ELR (cell line): ENCODE data around the gene RUBCN.
"Not testable (repeated sequence)": the region's sequence is repeated elsewhere in the genome, so short reads cannot be mapped to it uniquely, and the experiment has no call there.

ENCODE experiments used
- DNase-seq: peaks from one replicate; pipeline ENCODE4 v3.0.0-alpha.2; 2015; ENCODE audit warnings: low read depth

Gene RUBCN

DNA sequence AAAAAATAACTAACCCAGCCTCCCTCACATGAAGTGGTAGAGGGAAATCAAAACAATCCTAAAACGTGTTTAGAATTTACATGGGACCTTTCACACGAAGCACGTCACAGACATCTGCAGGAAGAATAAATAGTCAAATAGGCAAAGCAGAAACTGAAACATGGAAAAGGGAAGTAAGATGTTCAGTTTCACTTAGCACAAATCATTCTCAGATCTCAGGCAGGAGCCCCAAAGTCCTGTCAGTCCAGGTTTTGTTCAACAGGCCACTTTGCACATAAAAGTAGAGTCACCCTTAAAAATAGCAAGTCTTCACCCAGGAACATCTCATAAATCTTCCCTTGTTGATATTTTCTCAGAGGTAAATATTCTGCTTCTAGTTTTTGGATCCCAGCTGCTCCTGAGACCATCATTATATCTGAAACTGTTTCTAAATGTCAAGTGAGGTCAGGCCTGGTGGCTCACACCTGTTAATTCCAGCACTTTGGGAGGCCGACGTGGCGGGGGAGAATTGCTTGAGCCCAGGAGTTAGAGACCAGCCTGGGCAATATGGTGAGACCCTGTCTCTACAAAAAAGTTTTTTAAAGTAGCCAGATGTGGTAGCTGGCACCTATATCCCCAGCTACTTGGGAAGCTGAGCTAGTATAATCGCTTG, 1.9 kb downstream of the RUBCN start:
- DNase-seq, result no peak

DNA sequence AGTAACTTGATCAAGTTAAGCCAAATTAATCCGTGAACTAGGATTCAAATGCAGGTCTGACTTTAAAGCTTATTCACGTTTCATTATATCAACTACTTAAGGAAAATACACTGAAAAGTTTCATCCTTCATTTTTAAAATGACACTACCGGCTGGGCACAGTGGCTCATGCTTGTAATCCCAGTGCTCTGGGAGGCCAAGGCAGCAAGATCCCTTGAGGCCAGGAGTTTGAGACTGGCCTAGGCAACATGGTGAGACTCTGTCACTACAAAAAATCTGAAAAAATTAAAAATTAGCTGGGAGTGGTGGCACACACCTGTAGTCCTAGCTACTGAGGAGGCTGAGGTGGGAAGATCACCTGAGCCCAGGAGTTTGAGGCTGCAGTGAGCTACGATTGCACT, 3.7 kb downstream of the RUBCN start:
- DNase-seq, result no peak

DNA sequence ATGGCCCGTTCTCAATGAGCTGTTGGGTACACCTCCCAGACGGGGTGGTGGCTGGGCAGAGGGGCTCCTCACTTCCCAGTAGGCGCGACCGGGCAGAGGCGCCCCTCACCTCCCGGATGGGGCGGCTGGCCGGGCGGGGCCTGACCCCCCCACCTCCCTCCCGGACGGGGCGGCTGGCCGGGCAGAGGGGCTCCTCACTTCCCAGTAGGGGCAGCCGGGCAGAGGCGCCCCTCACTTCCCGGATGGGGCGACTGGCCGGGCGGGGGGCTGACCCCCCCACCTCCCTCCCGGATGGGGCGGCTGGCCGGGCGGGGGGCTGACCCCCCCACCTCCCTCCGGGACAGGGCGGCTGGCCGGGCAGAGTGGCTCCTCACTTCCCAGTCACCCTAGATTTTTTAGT, 5.2 kb downstream of the RUBCN start:
- not testable (repeated sequence) for DNase-seq

DNA sequence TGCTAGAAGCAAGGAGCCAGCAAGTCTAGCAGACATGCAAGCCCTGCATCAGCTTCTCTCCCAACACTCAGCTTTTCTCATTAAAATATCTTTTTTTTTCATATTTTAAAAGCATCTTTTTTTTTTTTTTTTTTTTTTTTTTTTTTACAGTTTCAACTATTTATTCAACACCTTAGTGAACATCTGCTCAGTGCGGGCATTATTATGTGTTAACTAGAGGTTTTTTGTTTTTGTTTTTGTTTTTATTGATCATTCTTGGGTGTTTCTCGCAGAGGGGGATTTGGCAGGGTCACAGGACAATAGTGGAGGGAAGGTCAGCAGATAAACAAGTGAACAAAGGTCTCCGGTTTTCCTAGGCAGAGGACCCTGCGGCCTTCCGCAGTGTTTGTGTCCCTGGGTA, 5.9 kb downstream of the RUBCN start:
- DNase-seq, result not testable (repeated sequence)

DNA sequence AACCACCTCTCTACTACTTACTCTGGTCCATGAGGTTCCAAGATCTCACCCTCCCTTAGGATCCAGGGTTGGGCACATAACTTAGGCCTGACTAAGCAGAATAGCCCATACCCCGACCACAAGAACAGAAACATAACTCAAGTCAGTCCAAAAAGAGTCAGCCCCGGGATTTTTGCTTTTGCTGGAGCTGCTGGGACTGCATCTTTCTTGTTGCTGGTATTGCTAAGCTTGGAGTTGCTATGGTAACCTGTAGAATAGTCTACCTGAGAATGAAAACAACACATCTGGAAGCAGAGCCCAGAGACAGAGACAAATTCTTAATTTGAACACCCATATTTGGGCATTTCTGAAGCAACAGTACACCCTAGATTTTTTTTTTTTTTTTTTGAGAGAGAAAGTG, 6.5 kb downstream of the RUBCN start:
- peak; percentile 88 for DNase-seq

DNA sequence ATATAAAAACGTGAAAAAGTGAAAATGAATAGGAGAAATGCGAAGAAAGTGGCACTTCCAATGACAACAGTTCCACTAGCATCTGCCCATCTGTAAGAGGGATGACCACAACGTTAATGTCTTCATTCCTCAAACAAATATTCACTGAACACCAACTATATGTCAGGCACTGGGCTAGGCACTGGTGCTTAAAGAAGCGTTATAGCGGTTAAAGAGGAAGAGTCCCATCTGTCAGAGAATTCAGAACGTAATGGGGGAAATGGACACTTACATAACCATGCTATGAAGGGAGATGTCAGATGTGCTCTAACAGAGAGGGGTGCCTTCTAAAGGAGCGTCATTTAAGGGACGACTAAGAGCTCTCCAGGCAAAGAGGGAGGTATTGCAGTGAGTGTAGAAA, 8.2 kb downstream of the RUBCN start:
- no peak for DNase-seq

DNA sequence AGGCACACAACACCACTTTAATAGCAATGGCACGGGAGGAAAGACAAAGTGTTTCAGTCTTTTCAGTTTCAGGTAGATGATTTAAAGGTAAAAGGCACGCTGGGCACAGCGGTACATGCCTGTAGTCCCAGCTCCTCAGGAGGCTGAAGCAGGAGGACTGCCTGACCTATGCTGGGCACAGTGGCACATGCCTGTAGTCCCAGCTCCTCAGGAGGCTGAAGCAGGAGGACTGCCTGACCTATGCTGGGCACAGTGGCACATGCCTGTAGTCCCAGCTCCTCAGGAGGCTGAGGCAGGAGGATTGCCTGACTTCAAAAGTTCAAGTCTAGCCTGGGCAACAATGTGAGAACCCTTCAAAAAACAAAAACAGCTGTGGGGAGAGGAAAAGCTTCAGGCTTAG, 8.8 kb downstream of the RUBCN start:
- not testable (repeated sequence) for DNase-seq

DNA sequence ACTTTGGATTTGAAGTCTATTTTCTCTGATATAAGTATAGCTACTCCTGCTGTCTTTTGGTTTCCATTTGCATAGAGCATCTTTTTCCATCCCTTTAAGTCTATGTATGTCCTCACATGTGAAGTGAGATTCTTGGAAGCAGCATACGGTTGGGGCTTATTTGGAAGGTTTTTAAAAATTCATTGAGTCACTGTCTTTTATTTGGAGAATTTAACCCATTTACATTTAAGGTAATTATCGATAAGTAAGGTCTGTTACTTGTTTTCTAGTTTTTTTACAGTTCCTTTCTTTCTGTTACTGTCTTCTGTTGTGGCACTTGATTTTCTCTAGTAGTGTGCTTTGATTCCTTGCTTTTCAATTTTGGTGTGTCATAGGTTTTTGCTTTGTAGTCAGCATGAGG, 14.0 kb downstream of the RUBCN start:
- DNase-seq, result no peak

DNA sequence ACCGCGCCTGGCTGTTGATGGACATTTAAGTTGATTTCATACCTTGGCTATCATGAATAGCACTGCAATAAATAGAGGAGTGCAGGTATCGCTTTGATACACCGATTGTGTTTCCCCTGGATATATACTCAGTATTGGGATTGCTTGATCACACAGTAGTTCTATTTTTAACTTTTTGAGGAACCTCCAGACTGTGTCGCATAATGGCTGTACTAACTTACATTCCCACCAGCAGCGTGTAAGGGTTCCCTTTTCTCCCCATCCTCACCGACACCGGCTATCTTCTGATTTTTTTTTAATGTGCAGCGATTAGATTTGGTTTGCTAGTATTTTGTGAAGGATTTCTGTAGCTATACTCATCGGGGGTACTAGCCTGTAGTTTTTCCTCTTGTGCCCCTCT, 16.0 kb downstream of the RUBCN start:
- DNase-seq, result no peak

DNA sequence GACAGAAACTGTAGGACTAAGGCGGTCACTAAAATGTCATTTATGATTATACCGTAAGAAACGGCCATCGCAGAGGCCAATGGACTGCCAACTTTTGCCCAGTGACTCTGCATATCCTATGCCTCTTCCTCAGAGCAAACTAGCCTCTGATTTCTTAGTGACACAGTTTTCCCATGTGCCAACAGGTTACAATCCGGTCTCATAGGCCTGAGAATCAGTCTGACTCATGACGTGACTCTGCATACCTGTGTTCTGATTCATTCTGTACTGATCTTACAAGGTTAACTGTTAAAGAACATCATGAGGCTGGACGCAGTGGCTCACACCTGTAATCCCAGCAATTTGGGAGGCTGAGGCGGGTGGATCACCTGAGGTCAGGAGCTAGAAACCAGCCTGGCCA, 17.8 kb downstream of the RUBCN start:
- DNase-seq, result peak; percentile 97

DNA sequence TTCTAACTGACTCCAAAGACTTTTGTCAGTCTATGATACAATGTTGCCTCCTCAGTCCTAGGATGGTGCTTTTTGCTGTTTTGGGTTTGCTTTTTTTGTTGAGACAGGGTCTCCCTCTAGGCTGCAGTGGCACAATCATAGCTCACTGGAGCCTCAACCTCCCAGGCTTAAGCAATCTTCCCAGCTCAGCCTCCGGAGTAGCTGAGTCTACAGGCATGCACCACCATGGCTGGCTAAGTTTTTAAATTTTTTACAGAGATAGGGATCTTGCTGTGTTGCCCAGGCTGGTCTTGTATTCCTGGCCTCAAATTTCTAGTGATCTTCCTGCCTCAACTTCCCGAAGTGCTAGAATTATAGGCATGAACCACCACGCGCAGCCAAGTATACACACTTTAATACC, 22.5 kb downstream of the RUBCN start:
- DNase-seq, result no peak

DNA sequence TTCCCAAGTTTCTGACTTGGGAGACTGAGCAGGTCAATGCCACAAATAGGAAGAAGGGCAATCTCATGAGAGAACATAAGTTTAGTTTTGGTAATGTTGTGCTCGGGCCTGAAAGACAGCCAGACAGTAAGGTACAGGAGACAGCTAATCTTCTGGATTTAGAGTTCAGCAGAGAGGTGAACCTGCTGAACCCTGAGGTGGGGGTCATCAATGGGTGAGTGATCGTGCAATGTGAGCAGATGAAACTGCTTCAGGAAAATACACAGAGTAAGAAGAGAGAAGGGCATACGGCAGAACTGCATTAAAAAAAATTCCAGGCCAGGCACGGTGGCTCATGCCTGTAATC, 23.3 kb downstream of the RUBCN start:
- DNase-seq, result no peak

DNA sequence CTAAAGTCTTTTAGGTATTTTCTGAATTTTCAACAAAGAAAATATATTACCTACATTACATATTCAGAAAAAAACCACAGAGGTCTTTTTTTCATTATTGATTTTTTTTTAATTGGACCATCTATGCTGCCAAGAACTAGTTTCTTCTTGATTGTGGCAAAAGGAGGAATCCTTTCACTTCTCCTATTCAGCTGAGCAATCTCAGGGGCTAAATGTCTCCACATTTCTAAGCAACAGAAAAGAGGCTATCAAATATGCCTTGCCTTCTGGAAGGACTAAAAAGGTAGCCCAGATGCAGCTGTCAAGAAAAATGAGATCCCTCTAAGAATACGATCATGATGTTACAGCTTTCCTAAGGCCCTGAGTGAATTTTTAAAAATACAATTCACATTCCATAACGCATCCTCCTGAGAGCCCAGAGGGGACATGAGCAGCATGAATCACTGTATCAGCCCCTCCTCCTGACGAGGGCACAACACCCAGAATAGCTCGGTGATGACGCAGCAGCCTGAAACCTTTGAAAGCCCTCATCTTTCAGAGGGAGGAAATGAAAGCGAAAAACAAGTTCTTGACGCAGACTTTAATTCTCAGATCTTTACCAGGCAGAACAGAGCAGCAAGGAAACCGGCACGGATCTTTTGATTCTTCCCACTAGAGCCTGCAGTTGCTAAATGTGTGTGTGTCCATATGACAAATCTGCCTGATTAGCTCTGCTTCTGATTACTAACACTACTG, 24.6 kb downstream of the RUBCN start:
- peak; percentile 99 for DNase-seq

DNA sequence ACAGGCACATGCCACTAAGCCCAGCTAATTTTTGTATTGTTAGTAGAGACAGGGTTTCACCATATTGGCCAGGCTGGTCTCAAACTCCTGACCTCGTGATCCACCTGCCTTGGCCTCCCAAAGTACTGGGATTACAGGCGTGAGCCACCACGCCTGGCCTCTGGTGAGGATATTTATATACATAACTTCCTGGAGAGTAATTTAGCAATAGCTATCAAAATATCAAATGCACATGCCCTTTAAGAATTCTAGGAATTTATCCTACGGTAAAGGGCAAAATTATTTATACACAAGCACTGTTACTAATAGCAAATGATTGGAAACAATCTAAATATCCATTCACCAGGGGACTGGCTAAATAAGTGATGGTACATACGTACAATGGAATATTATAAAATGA, 25.7 kb downstream of the RUBCN start:
- peak; percentile 74 for DNase-seq

DNA sequence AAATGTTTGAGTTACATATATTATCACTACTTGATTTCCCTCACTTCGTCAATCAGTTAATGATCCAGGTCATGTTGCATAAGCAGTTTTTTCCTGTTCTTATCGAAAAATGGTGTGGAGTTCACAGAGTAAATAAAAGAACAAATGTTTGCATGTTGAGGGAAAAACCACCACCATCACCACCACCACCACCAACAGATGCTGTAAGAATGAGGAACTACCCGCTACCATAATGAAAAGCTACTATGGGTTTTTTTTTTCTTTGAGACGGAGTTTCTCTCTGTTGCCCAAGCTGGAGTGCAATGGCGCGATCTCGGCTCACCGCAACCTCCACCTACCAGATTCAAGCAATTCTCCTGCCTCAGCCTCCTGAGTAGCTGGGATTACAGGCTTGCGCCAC, 27.6 kb downstream of the RUBCN start:
- DNase-seq, result no peak

DNA sequence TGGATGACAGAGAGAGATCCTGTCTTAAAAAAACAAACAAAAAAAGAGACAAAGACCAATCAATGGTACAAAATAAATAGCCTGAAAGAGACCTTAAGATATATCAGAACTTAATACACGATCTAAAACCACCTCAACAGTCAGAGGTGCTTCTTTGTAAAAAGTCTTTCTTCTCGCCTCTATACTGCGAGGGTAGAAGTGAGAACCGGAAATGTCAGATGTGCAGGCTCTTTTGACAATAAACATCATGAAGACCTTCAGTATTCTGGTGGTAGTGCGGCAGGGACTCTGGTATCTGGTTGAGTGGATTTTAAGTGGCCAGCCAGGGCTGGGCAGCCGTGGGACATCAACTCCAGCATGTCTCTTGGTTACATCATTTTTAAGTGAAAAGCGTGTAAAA, 30.0 kb downstream of the RUBCN start:
- DNase-seq, result no peak

DNA sequence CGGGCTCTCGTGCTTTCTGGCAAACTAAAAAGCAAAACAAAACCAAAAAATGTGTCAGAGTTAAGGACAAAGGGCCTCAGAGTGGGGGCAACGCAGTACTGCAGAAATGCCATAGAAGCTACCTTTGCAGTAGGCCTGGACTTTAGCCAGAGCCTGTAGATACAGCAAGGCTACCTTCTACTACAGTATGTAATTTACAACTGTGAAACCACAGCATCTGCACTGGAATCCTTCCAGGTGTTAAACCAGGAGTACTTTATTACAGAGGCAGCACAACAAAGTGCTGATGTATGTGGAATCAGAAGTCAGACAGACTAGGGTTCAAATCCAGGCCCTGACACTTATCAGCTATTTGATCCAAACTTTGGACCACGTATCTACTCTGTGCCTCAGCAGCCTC, 34.9 kb downstream of the RUBCN start:
- DNase-seq, result no peak

DNA sequence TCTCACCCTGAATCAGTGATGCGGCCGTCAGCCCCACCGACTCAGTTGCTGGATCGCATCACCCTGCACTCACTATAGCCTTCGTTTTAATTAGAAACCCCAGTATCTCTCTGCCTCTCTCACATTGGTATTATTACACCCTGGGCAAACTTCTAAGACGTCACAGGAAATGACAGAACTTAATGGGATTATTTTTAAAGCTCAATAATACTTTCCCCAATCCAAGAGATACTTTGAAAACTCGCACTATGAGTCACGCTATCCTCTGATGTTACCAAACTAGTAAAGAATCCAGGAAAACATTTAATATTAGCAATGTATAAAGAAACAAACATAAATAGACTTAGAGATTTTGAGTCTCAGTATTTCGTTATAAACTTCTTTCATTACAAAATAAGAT, 36.6 kb downstream of the RUBCN start:
- peak; percentile 55 for DNase-seq

DNA sequence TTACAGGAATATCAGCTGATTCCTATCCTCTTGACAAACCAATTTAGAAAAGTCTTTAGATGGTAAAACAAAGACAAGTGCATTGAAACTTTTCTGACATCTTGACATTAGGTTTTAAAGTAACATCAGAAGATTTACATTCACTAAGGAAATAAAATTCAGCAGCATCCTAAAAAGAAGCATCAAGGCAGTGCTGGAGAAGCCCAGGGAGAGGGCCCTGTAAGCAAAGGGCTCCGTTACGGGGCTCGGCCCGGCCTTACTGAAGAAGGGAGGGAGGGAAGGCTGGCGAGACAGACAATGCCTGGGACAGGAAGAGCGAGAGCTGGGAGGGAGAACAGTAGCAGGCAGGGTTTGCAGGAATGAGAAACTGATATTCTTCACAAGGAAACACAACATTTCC, 39.3 kb downstream of the RUBCN start:
- no peak for DNase-seq

DNA sequence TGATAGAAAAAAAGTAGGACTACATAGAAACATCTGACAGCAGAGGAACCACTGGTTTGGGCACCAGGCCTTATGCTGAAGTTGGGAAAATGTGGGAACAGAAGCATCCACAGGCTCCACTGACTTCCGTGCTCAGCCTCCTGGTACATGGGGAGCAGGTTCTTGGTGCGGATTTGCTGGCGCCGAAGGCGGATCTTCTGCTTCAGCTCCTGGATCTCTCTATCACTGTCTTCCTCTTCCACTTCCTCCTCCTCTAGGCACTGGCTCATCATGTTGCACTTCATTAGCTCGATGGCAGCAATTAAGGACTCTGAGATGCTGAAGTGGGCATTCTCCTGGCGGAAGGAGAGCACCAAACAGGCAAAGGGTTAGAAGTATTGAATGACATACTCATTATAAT, 42.5 kb downstream of the RUBCN start:
- DNase-seq, result no peak

DNA sequence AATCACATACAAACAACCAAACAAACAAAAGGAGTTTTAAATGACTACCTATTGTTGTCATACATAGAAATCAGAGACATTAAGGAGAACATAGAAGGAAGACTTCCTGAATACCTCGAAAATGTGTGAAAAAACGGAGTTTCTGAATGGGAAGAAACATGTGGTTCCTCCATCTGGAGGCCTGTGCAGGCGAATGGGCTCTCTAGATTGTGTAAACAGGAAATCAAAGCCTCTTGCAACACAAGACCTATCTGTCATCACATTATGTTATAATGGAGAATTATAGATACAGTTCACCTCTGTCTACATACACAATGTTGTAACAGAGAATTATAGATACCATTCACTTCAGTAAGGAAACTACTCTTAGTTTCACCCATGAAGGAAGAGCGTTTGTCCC, 44.1 kb downstream of the RUBCN start:
- peak; percentile 27 for DNase-seq

DNA sequence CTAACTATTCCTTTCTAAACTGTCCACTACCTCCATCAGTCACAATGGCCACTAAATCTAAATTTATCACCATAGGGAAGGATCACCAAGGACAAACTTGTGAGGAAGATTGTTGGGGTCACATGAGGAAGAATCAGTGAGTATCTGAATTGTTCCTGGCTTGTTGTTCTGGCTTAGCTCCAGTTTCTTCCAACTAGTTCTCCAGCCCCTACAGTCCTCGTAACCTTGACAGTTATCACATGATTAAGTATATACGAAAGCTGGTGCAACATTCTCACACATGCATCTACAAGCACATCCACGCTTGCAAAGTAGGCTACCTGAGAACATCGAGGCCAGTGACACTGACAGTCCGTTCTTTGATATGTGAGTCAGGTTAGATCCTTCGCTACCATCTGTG, 46.0 kb downstream of the RUBCN start:
- no peak for DNase-seq

DNA sequence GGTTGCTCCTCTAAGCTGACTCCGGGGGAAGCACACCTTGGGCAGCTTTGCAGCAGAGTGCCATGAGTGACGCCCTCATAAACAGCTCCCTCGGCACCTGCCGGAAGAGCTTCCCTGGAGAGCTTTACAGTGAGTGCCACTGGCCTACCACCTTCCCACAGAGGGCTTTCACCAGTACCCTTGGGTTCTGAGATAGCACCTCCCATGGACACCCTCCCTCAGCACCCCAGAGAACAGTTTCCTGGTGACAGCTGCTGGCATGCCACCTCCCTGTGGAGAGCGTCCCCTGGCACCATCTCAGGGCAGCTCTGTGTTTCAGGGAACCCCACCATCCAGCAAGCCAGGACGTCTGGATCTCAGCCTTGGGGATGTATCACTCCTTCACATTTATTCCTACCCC, 49.1 kb downstream of the RUBCN start:
- no peak for DNase-seq

DNA sequence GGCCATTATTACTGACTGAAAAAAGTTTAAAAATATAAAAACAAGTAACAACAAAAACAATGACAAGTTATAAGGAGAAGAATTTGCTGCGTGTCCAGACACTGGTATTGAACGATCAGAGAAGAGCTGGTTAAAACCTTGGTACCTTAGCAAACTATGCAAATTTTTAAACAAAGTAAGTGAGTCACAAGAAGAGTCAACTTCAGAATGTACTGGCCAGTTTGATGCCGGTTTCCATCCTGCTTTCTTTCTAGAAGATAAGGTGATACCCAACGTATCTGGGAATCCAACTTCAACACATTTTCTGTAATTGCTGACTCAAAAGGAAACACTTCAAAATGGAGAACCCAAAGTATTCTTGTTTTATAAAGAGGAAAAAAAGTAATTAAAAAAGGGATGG, 49.8 kb downstream of the RUBCN start:
- DNase-seq, result no peak
